GM18907 (cell line): ENCODE results near the gene DNAH11.
"Not testable (repeated sequence)": the region's sequence is repeated elsewhere in the genome, so short reads cannot be mapped to it uniquely, and the experiment has no call there.

Source experiments
- ATAC-seq: cut with Tn5 transposase; IDR thresholded peaks from one replicate; pipeline ENCODE4 v1.9.1; 2021; ENCODE audit warnings: mild to moderate bottlenecking, moderate library complexity; ENCODE audit not compliant: unreplicated experiment

The DNAH11 gene

GRCh38 chr7:21542891-21543527 is at the start of gene DNAH11:
Gene DNAH11, plus strand, starts transcription at chr7:21543039. Its CDS starts 207 bp downstream, at chr7:21543246.
- ATAC-seq: no peak

- ATAC-seq: no peak
Measured at GRCh38 chr7:21495731-21496130, 47.1 kb upstream of the DNAH11 start.

- no peak for ATAC-seq
Measured at GRCh38 chr7:21497072-21497471, 45.8 kb upstream of the DNAH11 start.

GRCh38 chr7:21500117-21500832 is 42.6 kb upstream of the DNAH11 start:
- no peak for ATAC-seq

GRCh38 chr7:21504021-21504420 is 38.8 kb upstream of the DNAH11 start:
- ATAC-seq: no peak

GRCh38 chr7:21507627-21508343 is 35.1 kb upstream of the DNAH11 start:
- peak; percentile 44 for ATAC-seq

GRCh38 chr7:21508538-21508937 is 34.3 kb upstream of the DNAH11 start:
- ATAC-seq: no peak

- no peak for ATAC-seq
Measured at GRCh38 chr7:21514062-21514461, 28.8 kb upstream of the DNAH11 start.

- no peak for ATAC-seq
Measured at GRCh38 chr7:21524680-21525079, 18.2 kb upstream of the DNAH11 start.

GRCh38 chr7:21526007-21526406 is 16.8 kb upstream of the DNAH11 start:
- ATAC-seq: no peak

- ATAC-seq: no peak
Measured at GRCh38 chr7:21526448-21526847, 16.4 kb upstream of the DNAH11 start.

- not testable (repeated sequence) for ATAC-seq
Measured at GRCh38 chr7:21532485-21532884, 10.4 kb upstream of the DNAH11 start.

- not testable (repeated sequence) for ATAC-seq
Measured at GRCh38 chr7:21533646-21534045, 9.2 kb upstream of the DNAH11 start.

GRCh38 chr7:21536445-21537118 is 6.3 kb upstream of the DNAH11 start:
- ATAC-seq: not testable (repeated sequence)

- no peak for ATAC-seq
Measured at GRCh38 chr7:21538936-21539495, 3.8 kb upstream of the DNAH11 start.

GRCh38 chr7:21543528-21544302 is 876 bp downstream of the DNAH11 start:
- ATAC-seq: no peak

- no peak for ATAC-seq
Measured at GRCh38 chr7:21544303-21544656, 1.4 kb downstream of the DNAH11 start.

- ATAC-seq: no peak
Measured at GRCh38 chr7:21544715-21545114, 1.9 kb downstream of the DNAH11 start.

- no peak for ATAC-seq
Measured at GRCh38 chr7:21547501-21547900, 4.7 kb downstream of the DNAH11 start.

GRCh38 chr7:21548491-21548890 is 5.7 kb downstream of the DNAH11 start:
- no peak for ATAC-seq
